ENCODE measurements around the gene ANKH. TPM values are rescaled to one million over a fixed set of nuclear protein-coding genes. Genes with fewer than 3 reads are reported as not detected.

ANKH gene
- total RNA-seq, 1 experiment from 2014 or later = 4.7 TPM

GRCh38 chr5:14861123-14861765 lies 10.3 kb downstream of the ANKH start:
- ChIA-PET POLR2A (no interaction called here), CTCF (no interaction called here)
- Histone ChIP-seq H3K9me3 (no peaks in the 10 kb centered on the region), H3K27me3 (replicated peaks; ENCODE audit: control insufficient read depth, insufficient read depth, low read length) (no peaks in the 10 kb centered on the region), H3K36me3 (ENCODE audit: control insufficient read depth, insufficient read depth, low read length) (no peaks in the 10 kb centered on the region), H3K4me1 (peaks cover 6% of the 10 kb centered on the region; the same call in 1 of the 2 replicates), H3K4me3 (ENCODE audit: low read depth, low read length) (no peak overlapping the region)
- H3K4me3 Mint-ChIP-seq (ENCODE audit: unreplicated experiment) = no peak overlapping the region
- H3K4me1 Mint-ChIP-seq (ENCODE audit: low read depth, unreplicated experiment) = no peaks in the 10 kb centered on the region
- no peaks in the 10 kb centered on the region for H3K27me3 Mint-ChIP-seq (ENCODE audit: insufficient read depth, unreplicated experiment)
- intact Hi-C loops (cut with micrococcal nuclease; ENCODE audit: unreplicated experiment) = no loop called here
- no peaks in the 10 kb centered on the region for H3K36me3 Mint-ChIP-seq (ENCODE audit: insufficient read depth, unreplicated experiment)
- TF ChIP-seq CTCF (IDR thresholded peaks at IDR 0.05; ENCODE audit: insufficient read depth in 1 of 2, low read depth in 1 of 2, low read length in 1 of 2, severe bottlenecking in 1 of 2, unreplicated experiment in 1 of 2) = no peak
- no peak overlapping the region for H3K27ac Mint-ChIP-seq (ENCODE audit: unreplicated experiment)
- no peak for DNase-seq
- no TSS peak for BruUV-seq (replicated peaks)
- no peaks in the 10 kb centered on the region for H3K9me3 Mint-ChIP-seq (ENCODE audit: unreplicated experiment)

- Mint-ChIP-seq H3K9me3 (ENCODE audit: unreplicated experiment) (no peaks in the 10 kb centered on the region), H3K36me3 (ENCODE audit: insufficient read depth, unreplicated experiment) (no peaks in the 10 kb centered on the region), H3K27ac (ENCODE audit: unreplicated experiment) (no peak overlapping the region), H3K4me3 (ENCODE audit: unreplicated experiment) (no peak overlapping the region), H3K4me1 (ENCODE audit: low read depth, unreplicated experiment) (no peaks in the 10 kb centered on the region), H3K27me3 (ENCODE audit: insufficient read depth, unreplicated experiment) (no peaks in the 10 kb centered on the region)
- no peak for DNase-seq
- H3K4me1 ChIP-seq = peaks cover 6% of the 10 kb centered on the region; the same call in 1 of the 2 replicates
- ChIA-PET CTCF (no interaction called here), POLR2A (no interaction called here)
- TF ChIP-seq CTCF (IDR thresholded peaks at IDR 0.05; ENCODE audit: insufficient read depth in 1 of 2, low read depth in 1 of 2, low read length in 1 of 2, severe bottlenecking in 1 of 2, unreplicated experiment in 1 of 2) = no peak
- no TSS peak for BruUV-seq (replicated peaks)
- intact Hi-C loops (cut with micrococcal nuclease; ENCODE audit: unreplicated experiment) = no loop called here
- no peaks in the 10 kb centered on the region for H3K27me3 ChIP-seq (replicated peaks; ENCODE audit: control insufficient read depth, insufficient read depth, low read length)
- no peaks in the 10 kb centered on the region for H3K9me3 ChIP-seq
- H3K36me3 ChIP-seq (ENCODE audit: control insufficient read depth, insufficient read depth, low read length) = no peaks in the 10 kb centered on the region
- H3K4me3 ChIP-seq (ENCODE audit: low read depth, low read length) = no peak overlapping the region
These were observed 11.6 kb downstream of the ANKH start for GRCh38 chr5:14859980-14860379.

- H3K27me3 ChIP-seq (replicated peaks; ENCODE audit: control insufficient read depth, insufficient read depth, low read length) = no peaks in the 10 kb centered on the region
- Mint-ChIP-seq H3K9me3 (ENCODE audit: unreplicated experiment) (no peaks in the 10 kb centered on the region), H3K27ac (ENCODE audit: unreplicated experiment) (no peak overlapping the region), H3K27me3 (ENCODE audit: insufficient read depth, unreplicated experiment) (no peaks in the 10 kb centered on the region), H3K4me3 (ENCODE audit: unreplicated experiment) (no peak overlapping the region), H3K4me1 (ENCODE audit: low read depth, unreplicated experiment) (no peaks in the 10 kb centered on the region), H3K36me3 (ENCODE audit: insufficient read depth, unreplicated experiment) (no peaks in the 10 kb centered on the region)
- no peak for DNase-seq
- ChIA-PET POLR2A (no interaction called here), CTCF (no interaction called here)
- no peaks in the 10 kb centered on the region for H3K9me3 ChIP-seq
- peaks cover 6% of the 10 kb centered on the region; the same call in 1 of the 2 replicates for H3K4me1 ChIP-seq
- intact Hi-C loops (cut with micrococcal nuclease; ENCODE audit: unreplicated experiment) = no loop called here
- no peak overlapping the region for H3K4me3 ChIP-seq (ENCODE audit: low read depth, low read length)
- BruUV-seq (replicated peaks) = no TSS peak
- TF ChIP-seq CTCF (IDR thresholded peaks at IDR 0.05; ENCODE audit: insufficient read depth in 1 of 2, low read depth in 1 of 2, low read length in 1 of 2, severe bottlenecking in 1 of 2, unreplicated experiment in 1 of 2) = no peak
- no peaks in the 10 kb centered on the region for H3K36me3 ChIP-seq (ENCODE audit: control insufficient read depth, insufficient read depth, low read length)
These were observed 12.4 kb downstream of the ANKH start for GRCh38 chr5:14859150-14859549.

Data from Caco-2 (cell line).